Liver (tissue), 3 donors: ENCODE results near the gene GLP1R.

Source experiments
- EGR1 ChIP-seq, 2 donors: IDR thresholded peaks; 2 replicates each; pipeline ENCODE4 v1.6.1; 2016 to 2018; ENCODE audit warnings: antibody characterized with exemption in 2 of 2, low read depth in 2 of 2
- FOXA2 ChIP-seq: IDR thresholded peaks from 2 replicates; pipeline ENCODE4 v1.6.1; 2016; ENCODE audit warnings: antibody characterized with exemption
- GABPA ChIP-seq, 2 donors: IDR thresholded peaks in 1 of 2; conservative IDR thresholded peaks in 1 of 2; 2 replicates each; pipeline ENCODE4 v1.6.1; 2016; ENCODE audit warnings: antibody characterized with exemption in 2 of 2, mild to moderate bottlenecking in 1 of 2, moderate library complexity in 1 of 2
- HNF4G ChIP-seq: IDR thresholded peaks from 2 replicates; pipeline ENCODE4 v1.6.1; 2016; ENCODE audit warnings: antibody characterized with exemption
- JUND ChIP-seq, 2 donors: IDR thresholded peaks; 2 replicates each; pipeline ENCODE4 v1.6.1; 2016; ENCODE audit warnings: antibody characterized with exemption in 2 of 2
- RAD21 ChIP-seq, 2 donors: IDR thresholded peaks; 2 replicates each; pipeline ENCODE4 v1.6.1; 2016; ENCODE audit warnings: antibody characterized with exemption in 2 of 2, mild to moderate bottlenecking in 2 of 2
- RXRA ChIP-seq, 2 donors: IDR thresholded peaks; 2 replicates each; pipeline ENCODE4 v1.6.1; 2017 to 2018; ENCODE audit warnings: antibody characterized with exemption in 2 of 2, mild to moderate bottlenecking in 1 of 2
- SP1 ChIP-seq: IDR thresholded peaks from 2 replicates; pipeline ENCODE4 v1.6.1; 2018; ENCODE audit warnings: antibody characterized with exemption, mild to moderate bottlenecking
- TAF1 ChIP-seq: conservative IDR thresholded peaks from 2 replicates; pipeline ENCODE4 v1.6.1; 2016; ENCODE audit warnings: antibody characterized with exemption, mild to moderate bottlenecking
- YY1 ChIP-seq: IDR thresholded peaks from 2 replicates; pipeline ENCODE4 v1.6.1; 2016; ENCODE audit warnings: antibody characterized with exemption, mild to moderate bottlenecking
- TF ChIP-seq, protein P1 (sequence below): fragments of 150-350 bp; IDR thresholded peaks from 2 replicates; pipeline ENCODE4 v1.5.1; 2017; ENCODE audit warnings: improper control_type of control experiment, low read depth, low read length; ENCODE audit not compliant: missing input control
- TF ChIP-seq, protein P2 (sequence below): IDR thresholded peaks from 2 replicates; pipeline ENCODE4 v1.6.1; 2016; ENCODE audit warnings: antibody characterized with exemption
- TF ChIP-seq, protein P3 (sequence below): IDR thresholded peaks from 2 replicates; pipeline ENCODE4 v1.6.1; 2016; ENCODE audit warnings: antibody characterized with exemption, mild to moderate bottlenecking
- TF ChIP-seq, protein P4 (sequence below): IDR thresholded peaks from 2 replicates; pipeline ENCODE4 v1.6.1; 2016; ENCODE audit warnings: antibody characterized with exemption
- donor health status: healthy.
- donor health status: healthy.

DNA sequence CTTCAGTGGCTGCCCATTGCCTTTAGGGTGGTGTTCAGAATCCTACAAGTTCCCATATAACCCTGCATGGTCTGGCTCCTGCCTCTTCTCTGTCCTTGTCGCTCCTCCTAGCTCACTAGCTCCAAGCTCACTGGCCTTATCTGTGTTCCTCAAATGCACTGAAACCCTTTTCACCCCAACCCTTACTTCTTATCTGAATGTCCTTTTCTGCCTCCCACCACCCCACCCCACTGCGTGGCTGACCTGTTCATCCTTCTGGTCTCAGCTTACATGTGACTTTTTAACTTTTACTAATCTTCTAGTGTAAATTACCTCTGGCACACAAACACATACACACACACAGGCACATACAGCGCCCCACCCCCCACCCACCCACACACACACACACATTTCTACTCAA is 41.0 kb upstream of the GLP1R start:
- TF ChIP-seq, protein P1, sequence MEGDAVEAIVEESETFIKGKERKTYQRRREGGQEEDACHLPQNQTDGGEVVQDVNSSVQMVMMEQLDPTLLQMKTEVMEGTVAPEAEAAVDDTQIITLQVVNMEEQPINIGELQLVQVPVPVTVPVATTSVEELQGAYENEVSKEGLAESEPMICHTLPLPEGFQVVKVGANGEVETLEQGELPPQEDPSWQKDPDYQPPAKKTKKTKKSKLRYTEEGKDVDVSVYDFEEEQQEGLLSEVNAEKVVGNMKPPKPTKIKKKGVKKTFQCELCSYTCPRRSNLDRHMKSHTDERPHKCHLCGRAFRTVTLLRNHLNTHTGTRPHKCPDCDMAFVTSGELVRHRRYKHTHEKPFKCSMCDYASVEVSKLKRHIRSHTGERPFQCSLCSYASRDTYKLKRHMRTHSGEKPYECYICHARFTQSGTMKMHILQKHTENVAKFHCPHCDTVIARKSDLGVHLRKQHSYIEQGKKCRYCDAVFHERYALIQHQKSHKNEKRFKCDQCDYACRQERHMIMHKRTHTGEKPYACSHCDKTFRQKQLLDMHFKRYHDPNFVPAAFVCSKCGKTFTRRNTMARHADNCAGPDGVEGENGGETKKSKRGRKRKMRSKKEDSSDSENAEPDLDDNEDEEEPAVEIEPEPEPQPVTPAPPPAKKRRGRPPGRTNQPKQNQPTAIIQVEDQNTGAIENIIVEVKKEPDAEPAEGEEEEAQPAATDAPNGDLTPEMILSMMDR, result no peak
- TF ChIP-seq, protein P2, sequence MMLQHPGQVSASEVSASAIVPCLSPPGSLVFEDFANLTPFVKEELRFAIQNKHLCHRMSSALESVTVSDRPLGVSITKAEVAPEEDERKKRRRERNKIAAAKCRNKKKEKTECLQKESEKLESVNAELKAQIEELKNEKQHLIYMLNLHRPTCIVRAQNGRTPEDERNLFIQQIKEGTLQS, result no peak
- TF ChIP-seq YY1 (no peak), RAD21 (IDR thresholded peaks at IDR 0.05) (no peak), EGR1 (IDR thresholded peaks at IDR 0.05; ENCODE audit: low read depth in 2 of 2) (no peak), FOXA2 (no peak), RXRA (IDR thresholded peaks at IDR 0.05) (no peak), JUND (IDR thresholded peaks at IDR 0.05) (no peak), GABPA (IDR thresholded peaks at IDR 0.05 in 1 of 2, conservative IDR thresholded peaks at IDR 0.05 in 1 of 2) (no peak), SP1 (no peak), HNF4G (no peak), TAF1 (no peak)
- TF ChIP-seq, protein P3, sequence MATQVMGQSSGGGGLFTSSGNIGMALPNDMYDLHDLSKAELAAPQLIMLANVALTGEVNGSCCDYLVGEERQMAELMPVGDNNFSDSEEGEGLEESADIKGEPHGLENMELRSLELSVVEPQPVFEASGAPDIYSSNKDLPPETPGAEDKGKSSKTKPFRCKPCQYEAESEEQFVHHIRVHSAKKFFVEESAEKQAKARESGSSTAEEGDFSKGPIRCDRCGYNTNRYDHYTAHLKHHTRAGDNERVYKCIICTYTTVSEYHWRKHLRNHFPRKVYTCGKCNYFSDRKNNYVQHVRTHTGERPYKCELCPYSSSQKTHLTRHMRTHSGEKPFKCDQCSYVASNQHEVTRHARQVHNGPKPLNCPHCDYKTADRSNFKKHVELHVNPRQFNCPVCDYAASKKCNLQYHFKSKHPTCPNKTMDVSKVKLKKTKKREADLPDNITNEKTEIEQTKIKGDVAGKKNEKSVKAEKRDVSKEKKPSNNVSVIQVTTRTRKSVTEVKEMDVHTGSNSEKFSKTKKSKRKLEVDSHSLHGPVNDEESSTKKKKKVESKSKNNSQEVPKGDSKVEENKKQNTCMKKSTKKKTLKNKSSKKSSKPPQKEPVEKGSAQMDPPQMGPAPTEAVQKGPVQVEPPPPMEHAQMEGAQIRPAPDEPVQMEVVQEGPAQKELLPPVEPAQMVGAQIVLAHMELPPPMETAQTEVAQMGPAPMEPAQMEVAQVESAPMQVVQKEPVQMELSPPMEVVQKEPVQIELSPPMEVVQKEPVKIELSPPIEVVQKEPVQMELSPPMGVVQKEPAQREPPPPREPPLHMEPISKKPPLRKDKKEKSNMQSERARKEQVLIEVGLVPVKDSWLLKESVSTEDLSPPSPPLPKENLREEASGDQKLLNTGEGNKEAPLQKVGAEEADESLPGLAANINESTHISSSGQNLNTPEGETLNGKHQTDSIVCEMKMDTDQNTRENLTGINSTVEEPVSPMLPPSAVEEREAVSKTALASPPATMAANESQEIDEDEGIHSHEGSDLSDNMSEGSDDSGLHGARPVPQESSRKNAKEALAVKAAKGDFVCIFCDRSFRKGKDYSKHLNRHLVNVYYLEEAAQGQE, result no peak
- TF ChIP-seq, protein P4, sequence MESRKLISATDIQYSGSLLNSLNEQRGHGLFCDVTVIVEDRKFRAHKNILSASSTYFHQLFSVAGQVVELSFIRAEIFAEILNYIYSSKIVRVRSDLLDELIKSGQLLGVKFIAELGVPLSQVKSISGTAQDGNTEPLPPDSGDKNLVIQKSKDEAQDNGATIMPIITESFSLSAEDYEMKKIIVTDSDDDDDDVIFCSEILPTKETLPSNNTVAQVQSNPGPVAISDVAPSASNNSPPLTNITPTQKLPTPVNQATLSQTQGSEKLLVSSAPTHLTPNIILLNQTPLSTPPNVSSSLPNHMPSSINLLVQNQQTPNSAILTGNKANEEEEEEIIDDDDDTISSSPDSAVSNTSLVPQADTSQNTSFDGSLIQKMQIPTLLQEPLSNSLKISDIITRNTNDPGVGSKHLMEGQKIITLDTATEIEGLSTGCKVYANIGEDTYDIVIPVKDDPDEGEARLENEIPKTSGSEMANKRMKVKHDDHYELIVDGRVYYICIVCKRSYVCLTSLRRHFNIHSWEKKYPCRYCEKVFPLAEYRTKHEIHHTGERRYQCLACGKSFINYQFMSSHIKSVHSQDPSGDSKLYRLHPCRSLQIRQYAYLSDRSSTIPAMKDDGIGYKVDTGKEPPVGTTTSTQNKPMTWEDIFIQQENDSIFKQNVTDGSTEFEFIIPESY, result no peak
